ENCODE measurements around the gene THRSP.

THRSP gene

DNA sequence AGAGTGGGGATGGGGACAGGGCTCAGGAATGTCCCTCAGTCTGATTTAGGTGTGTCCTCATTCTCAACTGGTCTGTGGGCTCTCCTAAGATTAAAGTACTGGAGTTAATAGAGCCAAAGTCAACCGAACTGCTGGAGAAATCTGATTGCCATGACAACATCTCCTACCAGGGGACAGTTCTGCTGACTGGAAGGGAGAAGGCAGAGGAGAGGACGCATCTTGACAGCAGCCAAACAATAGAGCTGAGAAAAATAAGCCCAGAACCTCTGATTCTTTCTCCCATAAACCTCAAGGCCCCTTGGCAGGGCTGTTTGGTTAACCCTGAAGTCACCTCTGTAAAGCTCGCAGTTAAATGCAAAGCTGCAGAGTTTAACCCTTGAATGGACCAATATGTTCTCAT is 43.4 kb upstream of the THRSP start:
- Histone ChIP-seq H2BK5ac (ENCODE audit: low read depth, low read length, poor library complexity) (no peak overlapping the region), H3K79me1 (ENCODE audit: low read length) (peaks cover 9% of the 10 kb centered on the region), H3K9me3 (ENCODE audit: insufficient read depth, low read depth, low read length) (no peaks in the 10 kb centered on the region), H2BK120ac (ENCODE audit: insufficient read depth, low read length, poor library complexity) (no peak overlapping the region), H2AK5ac (ENCODE audit: low read length) (no peak overlapping the region), H3K79me2 (ENCODE audit: control insufficient read depth, insufficient read depth, low read length, poor library complexity) (peaks cover 3% of the 10 kb centered on the region), H3K4me1 (ENCODE audit: control insufficient read depth in 1 of 2, insufficient read depth in 2 of 2, low read length in 2 of 2) (peaks cover 10 to 23% of the 10 kb centered on the region in 2 experiments), H3K4me2 (ENCODE audit: low read length) (peak overlapping the region; percentile 14), H3K23ac (ENCODE audit: low read length) (no peak overlapping the region), H3K4ac (ENCODE audit: low read depth, low read length) (no peak overlapping the region), H3K9ac (ENCODE audit: low read length) (no peak overlapping the region), H3K18ac (ENCODE audit: low read length) (no peak overlapping the region), H2BK12ac (ENCODE audit: low read length) (no peak overlapping the region), H3K27ac (ENCODE audit: low read depth, low read length) (no peak overlapping the region), H4K8ac (ENCODE audit: low read depth, low read length) (no peak overlapping the region), H2AFZ (ENCODE audit: insufficient read depth, low read length, poor library complexity) (no peak overlapping the region), H4K12ac (ENCODE audit: low read depth, low read length) (no peak overlapping the region), H3K4me3 (ENCODE audit: low read depth, low read length) (no peak overlapping the region), H4K91ac (ENCODE audit: low read depth, low read length) (no peak overlapping the region), H3K14ac (ENCODE audit: low read length) (no peak overlapping the region), H3K36me3 (ENCODE audit: control insufficient read depth in 1 of 2, insufficient read depth in 2 of 2, low read length in 2 of 2) (peaks cover 8 to 14% of the 10 kb centered on the region in 2 experiments), H3K27me3 (ENCODE audit: insufficient read depth, low read length) (no peaks in the 10 kb centered on the region)
- no CpG with 5 or more reads among the region's 3 CpGs for WGBS (ENCODE audit: extremely low coverage, insufficient coverage, insufficient read length)
- DNase-seq: no peak

- Histone ChIP-seq H3K27me3 (ENCODE audit: insufficient read depth, low read length) (no peaks in the 10 kb centered on the region), H2BK12ac (ENCODE audit: low read length) (peak overlapping the region; percentile 2), H2AK5ac (ENCODE audit: low read length) (no peak overlapping the region), H2BK120ac (ENCODE audit: insufficient read depth, low read length, poor library complexity) (peak overlapping the region; percentile 16), H3K4ac (ENCODE audit: low read depth, low read length) (no peak overlapping the region), H3K9ac (ENCODE audit: low read length) (no peak overlapping the region), H3K18ac (ENCODE audit: low read length) (peak overlapping the region; percentile 7), H3K4me3 (ENCODE audit: low read depth, low read length) (no peak overlapping the region), H3K79me1 (ENCODE audit: low read length) (peaks cover 10% of the 10 kb centered on the region), H3K27ac (ENCODE audit: low read depth, low read length) (no peak overlapping the region), H4K91ac (ENCODE audit: low read depth, low read length) (no peak overlapping the region), H3K4me2 (ENCODE audit: low read length) (no peak overlapping the region), H3K79me2 (ENCODE audit: control insufficient read depth, insufficient read depth, low read length, poor library complexity) (peaks cover 3% of the 10 kb centered on the region), H3K9me3 (ENCODE audit: insufficient read depth, low read depth, low read length) (no peaks in the 10 kb centered on the region), H3K23ac (ENCODE audit: low read length) (no peak overlapping the region), H3K4me1 (ENCODE audit: control insufficient read depth in 1 of 2, insufficient read depth in 2 of 2, low read length in 2 of 2) (peaks cover 10 to 23% of the 10 kb centered on the region in 2 experiments), H2BK5ac (ENCODE audit: low read depth, low read length, poor library complexity) (no peak overlapping the region), H2AFZ (ENCODE audit: insufficient read depth, low read length, poor library complexity) (no peak overlapping the region), H4K12ac (ENCODE audit: low read depth, low read length) (no peak overlapping the region), H3K36me3 (ENCODE audit: control insufficient read depth in 1 of 2, insufficient read depth in 2 of 2, low read length in 2 of 2) (peaks cover 5 to 6% of the 10 kb centered on the region in 2 experiments), H4K8ac (ENCODE audit: low read depth, low read length) (no peak overlapping the region), H3K14ac (ENCODE audit: low read length) (no peak overlapping the region)
- no CpG with 5 or more reads among the region's 6 CpGs for WGBS (ENCODE audit: extremely low coverage, insufficient coverage, insufficient read length)
- no peak for DNase-seq
Observed at GRCh38 chr11:78021611-78022010, 42.0 kb upstream of the THRSP start.

GRCh38 chr11:78022397-78023396 is 41.0 kb upstream of the THRSP start, which contains the start of gene KCTD14:
Gene KCTD14, minus strand, starts transcription at chr11:78023276. Its CDS starts 27 bp downstream, at chr11:78023249.
- no CpG with 5 or more reads among the region's 37 CpGs for WGBS (ENCODE audit: extremely low coverage, insufficient coverage, insufficient read length)
- no peak within 1 kb of the TSS for H2AK5ac ChIP-seq (ENCODE audit: low read length)
- peak within 1 kb of the TSS; percentile 72 for H3K4me3 ChIP-seq (ENCODE audit: low read depth, low read length)
- peak within 1 kb of the TSS; percentile 44 for H4K8ac ChIP-seq (ENCODE audit: low read depth, low read length)
- peak within 1 kb of the TSS; percentile 4 for H4K12ac ChIP-seq (ENCODE audit: low read depth, low read length)
- peaks cover 10 to 26% of the 10 kb centered on the region in 2 experiments for H3K4me1 ChIP-seq (ENCODE audit: control insufficient read depth in 1 of 2, insufficient read depth in 2 of 2, low read length in 2 of 2)
- peak within 1 kb of the TSS; percentile 65 for H3K4me2 ChIP-seq (ENCODE audit: low read length)
- peak within 1 kb of the TSS; percentile 7 for H2BK5ac ChIP-seq (ENCODE audit: low read depth, low read length, poor library complexity)
- H3K27me3 ChIP-seq (ENCODE audit: insufficient read depth, low read length): no peaks in the 10 kb centered on the region
- H3K79me1 ChIP-seq (ENCODE audit: low read length): peaks cover 18% of the 10 kb centered on the region
- H2AFZ ChIP-seq (ENCODE audit: insufficient read depth, low read length, poor library complexity): peak within 1 kb of the TSS; percentile 62
- H3K9ac ChIP-seq (ENCODE audit: low read length): peak within 1 kb of the TSS; percentile 25
- H3K23ac ChIP-seq (ENCODE audit: low read length): no peak within 1 kb of the TSS
- peaks cover 0 to 1% of the 10 kb centered on the region in 2 experiments for H3K36me3 ChIP-seq (ENCODE audit: control insufficient read depth in 1 of 2, insufficient read depth in 2 of 2, low read length in 2 of 2)
- peaks cover 3% of the 10 kb centered on the region for H3K79me2 ChIP-seq (ENCODE audit: control insufficient read depth, insufficient read depth, low read length, poor library complexity)
- H2BK12ac ChIP-seq (ENCODE audit: low read length): peak within 1 kb of the TSS; percentile 19
- H4K91ac ChIP-seq (ENCODE audit: low read depth, low read length): peak within 1 kb of the TSS; percentile 61
- peak within 1 kb of the TSS; percentile 20 for H3K18ac ChIP-seq (ENCODE audit: low read length)
- H2BK120ac ChIP-seq (ENCODE audit: insufficient read depth, low read length, poor library complexity): peak within 1 kb of the TSS; percentile 33
- no peaks in the 10 kb centered on the region for H3K9me3 ChIP-seq (ENCODE audit: insufficient read depth, low read depth, low read length)
- peak in 1 of 2 donors; percentile 34 for DNase-seq
- peak within 1 kb of the TSS; percentile 21 for H3K27ac ChIP-seq (ENCODE audit: low read depth, low read length)
- peak within 1 kb of the TSS; percentile 23 for H3K4ac ChIP-seq (ENCODE audit: low read depth, low read length)
- peak within 1 kb of the TSS; percentile 29 for H3K14ac ChIP-seq (ENCODE audit: low read length)

DNA sequence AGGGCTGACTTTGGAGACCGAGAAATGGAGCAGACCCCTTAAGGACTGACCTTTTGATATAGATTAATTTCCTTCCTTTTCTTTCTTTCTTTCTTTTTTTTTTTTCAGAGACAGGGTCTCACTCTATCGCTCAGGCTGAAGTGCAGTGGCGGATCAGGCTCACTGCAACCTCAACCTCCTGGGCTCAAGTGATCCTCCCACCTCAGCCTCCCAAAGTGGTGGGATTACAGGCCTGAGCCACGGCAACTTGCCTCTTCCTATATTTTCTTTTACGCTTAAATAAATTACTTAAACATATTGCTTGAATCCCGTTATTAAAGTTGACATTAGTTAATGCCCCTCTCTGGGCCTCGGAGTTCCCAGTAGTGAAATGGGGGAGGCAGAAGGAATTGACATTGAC is 40.2 kb upstream of the THRSP start:
- Histone ChIP-seq H2BK120ac (ENCODE audit: insufficient read depth, low read length, poor library complexity) (no peak overlapping the region), H2AK5ac (ENCODE audit: low read length) (no peak overlapping the region), H4K8ac (ENCODE audit: low read depth, low read length) (no peak overlapping the region), H3K79me2 (ENCODE audit: control insufficient read depth, insufficient read depth, low read length, poor library complexity) (peaks cover 3% of the 10 kb centered on the region), H3K4ac (ENCODE audit: low read depth, low read length) (no peak overlapping the region), H3K9me3 (ENCODE audit: insufficient read depth, low read depth, low read length) (no peaks in the 10 kb centered on the region), H3K14ac (ENCODE audit: low read length) (no peak overlapping the region), H2AFZ (ENCODE audit: insufficient read depth, low read length, poor library complexity) (peak overlapping the region; percentile 62), H3K36me3 (ENCODE audit: control insufficient read depth in 1 of 2, insufficient read depth in 2 of 2, low read length in 2 of 2) (peaks cover 0 to 1% of the 10 kb centered on the region in 2 experiments), H4K91ac (ENCODE audit: low read depth, low read length) (peak overlapping the region; percentile 61), H3K23ac (ENCODE audit: low read length) (no peak overlapping the region), H2BK5ac (ENCODE audit: low read depth, low read length, poor library complexity) (no peak overlapping the region), H3K9ac (ENCODE audit: low read length) (no peak overlapping the region), H3K79me1 (ENCODE audit: low read length) (peaks cover 20% of the 10 kb centered on the region), H3K4me3 (ENCODE audit: low read depth, low read length) (no peak overlapping the region), H4K12ac (ENCODE audit: low read depth, low read length) (no peak overlapping the region), H3K18ac (ENCODE audit: low read length) (no peak overlapping the region), H3K27me3 (ENCODE audit: insufficient read depth, low read length) (no peaks in the 10 kb centered on the region), H3K4me2 (ENCODE audit: low read length) (peak overlapping the region; percentile 65), H2BK12ac (ENCODE audit: low read length) (no peak overlapping the region), H3K4me1 (ENCODE audit: control insufficient read depth in 1 of 2, insufficient read depth in 2 of 2, low read length in 2 of 2) (peaks cover 12 to 26% of the 10 kb centered on the region in 2 experiments), H3K27ac (ENCODE audit: low read depth, low read length) (no peak overlapping the region)
- WGBS (ENCODE audit: extremely low coverage, insufficient coverage, insufficient read length): no CpG with 5 or more reads among the region's 7 CpGs
- DNase-seq: no peak

Measured in trophoblast cell (in vitro differentiated cells and primary cell).